ENCODE measurements around the gene SLC26A11.
"Not testable (repeated sequence)": the region's sequence is repeated elsewhere in the genome, so short reads cannot be mapped to it uniquely, and the experiment has no call there.

SLC26A11 gene

GRCh38 chr17:80196652-80197051, 23.6 kb upstream of the SLC26A11 start:
- DNase-seq (ENCODE audit: low read depth), result no peak

- DNase-seq (ENCODE audit: low read depth), result no peak
Observed at GRCh38 chr17:80198144-80198661, 22.0 kb upstream of the SLC26A11 start.

- DNase-seq (ENCODE audit: low read depth), result not testable (repeated sequence)
Observed at GRCh38 chr17:80199295-80199694, 20.9 kb upstream of the SLC26A11 start.

- no peak for DNase-seq (ENCODE audit: low read depth)
Observed at GRCh38 chr17:80201446-80201845, 18.8 kb upstream of the SLC26A11 start.

- DNase-seq (ENCODE audit: low read depth), result no peak
Observed at GRCh38 chr17:80202197-80202596, 18.0 kb upstream of the SLC26A11 start.

GRCh38 chr17:80203471-80203963, 16.7 kb upstream of the SLC26A11 start:
- no peak for DNase-seq (ENCODE audit: low read depth)

- DNase-seq (ENCODE audit: low read depth), result no peak
Observed at GRCh38 chr17:80204626-80205468, 15.4 kb upstream of the SLC26A11 start.

GRCh38 chr17:80205811-80206210, 14.4 kb upstream of the SLC26A11 start:
- DNase-seq (ENCODE audit: low read depth), result no peak

- DNase-seq (ENCODE audit: low read depth), result no peak
Observed at GRCh38 chr17:80208050-80208449, 12.2 kb upstream of the SLC26A11 start.

- DNase-seq (ENCODE audit: low read depth), result no peak
Observed at GRCh38 chr17:80209765-80210164, 10.5 kb upstream of the SLC26A11 start.

- DNase-seq (ENCODE audit: low read depth), result no peak
Observed at GRCh38 chr17:80210348-80211108, 9.7 kb upstream of the SLC26A11 start.

GRCh38 chr17:80212109-80212508, 8.1 kb upstream of the SLC26A11 start:
- no peak for DNase-seq (ENCODE audit: low read depth)

GRCh38 chr17:80212511-80212910, 7.7 kb upstream of the SLC26A11 start:
- DNase-seq (ENCODE audit: low read depth), result no peak

- no peak for DNase-seq (ENCODE audit: low read depth)
Observed at GRCh38 chr17:80212962-80213642, 7.1 kb upstream of the SLC26A11 start.

- DNase-seq (ENCODE audit: low read depth), result no peak
Observed at GRCh38 chr17:80213643-80213975, 6.6 kb upstream of the SLC26A11 start.

GRCh38 chr17:80214012-80214877, 6.0 kb upstream of the SLC26A11 start:
- DNase-seq (ENCODE audit: low read depth), result no peak

- DNase-seq (ENCODE audit: low read depth), result no peak
Observed at GRCh38 chr17:80214878-80215210, 5.4 kb upstream of the SLC26A11 start.

GRCh38 chr17:80216473-80217456, 3.5 kb upstream of the SLC26A11 start:
- no peak for DNase-seq (ENCODE audit: low read depth)

GRCh38 chr17:80217703-80218362, 2.4 kb upstream of the SLC26A11 start:
- DNase-seq (ENCODE audit: low read depth), result no peak

- no peak for DNase-seq (ENCODE audit: low read depth)
Observed at GRCh38 chr17:80218391-80218790, 1.8 kb upstream of the SLC26A11 start.
